Effector CD8-positive, alpha-beta T cell (primary cell): ENCODE results near the gene OSBPL7.
A peak's percentile ranks its signal among the peaks of the same experiment; 100 is the strongest.

ENCODE experiments used
- DNase-seq: peaks from one replicate; lab custom pipeline; 2025; lab: John Stamatoyannopoulos, UW

The OSBPL7 gene

DNA sequence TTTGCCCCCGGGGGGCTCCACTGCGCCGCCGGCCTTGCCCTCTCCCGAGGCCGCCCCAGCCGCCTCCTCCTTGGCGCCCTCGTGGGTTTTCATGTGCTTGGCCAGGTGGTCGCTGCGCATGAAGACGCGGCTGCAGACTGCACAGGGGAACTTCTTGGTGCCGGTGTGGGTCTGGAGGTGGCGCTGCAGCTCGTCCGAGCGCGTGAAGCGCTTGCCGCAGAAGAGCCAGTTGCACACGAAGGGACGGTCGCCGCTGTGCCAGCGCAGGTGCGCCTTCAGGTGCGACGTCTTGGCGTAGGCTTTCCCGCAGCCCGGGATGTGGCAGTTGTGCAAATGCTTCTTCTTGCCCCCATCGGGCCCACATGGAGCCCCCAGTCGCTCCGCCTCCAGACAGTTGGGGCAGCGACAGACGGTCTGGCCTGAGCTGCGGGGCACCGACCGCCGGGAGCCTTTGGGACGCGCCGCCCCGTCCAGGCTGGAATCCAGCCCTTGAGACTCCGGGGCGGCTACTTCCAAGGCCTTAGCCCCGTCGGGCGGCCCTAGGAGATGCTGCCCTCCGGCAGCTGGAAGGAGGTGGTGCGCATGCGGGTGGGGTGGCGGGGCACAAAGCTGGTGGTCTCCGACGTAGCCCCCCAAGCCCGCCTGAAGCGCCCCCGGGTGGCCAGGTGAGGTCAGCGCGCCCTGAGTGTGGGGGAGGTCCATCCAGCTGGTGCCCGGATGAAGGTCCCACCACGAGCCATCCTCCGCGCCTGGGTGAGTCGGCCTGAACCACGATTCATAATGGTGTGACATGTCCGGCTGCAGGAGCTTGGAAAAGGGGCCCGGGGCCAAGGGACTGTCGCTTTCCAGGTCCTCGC, 26.0 kb upstream of the OSBPL7 start:
- no peak for DNase-seq

- no peak for DNase-seq
These were observed 25.2 kb upstream of the OSBPL7 start for GRCh38 chr17:47846716-47847340.

DNA sequence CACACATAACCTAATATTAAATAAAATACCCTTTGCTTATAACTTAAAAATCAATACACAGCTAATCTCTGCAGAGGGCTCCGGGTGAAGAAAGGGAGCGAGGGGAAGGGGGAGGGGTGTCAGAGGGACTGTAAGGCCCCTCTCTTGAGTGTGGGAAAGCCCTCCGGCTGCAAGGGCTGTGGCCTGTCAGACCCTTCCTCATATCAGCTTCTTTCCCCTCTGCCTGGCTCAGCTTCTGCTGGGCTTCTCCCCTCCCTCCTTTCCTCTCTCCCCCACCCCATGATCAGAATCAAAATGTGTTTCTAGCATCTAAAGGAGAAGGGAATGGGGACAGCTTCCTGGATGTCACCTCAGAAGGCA, 24.1 kb upstream of the OSBPL7 start:
- DNase-seq = no peak

DNA sequence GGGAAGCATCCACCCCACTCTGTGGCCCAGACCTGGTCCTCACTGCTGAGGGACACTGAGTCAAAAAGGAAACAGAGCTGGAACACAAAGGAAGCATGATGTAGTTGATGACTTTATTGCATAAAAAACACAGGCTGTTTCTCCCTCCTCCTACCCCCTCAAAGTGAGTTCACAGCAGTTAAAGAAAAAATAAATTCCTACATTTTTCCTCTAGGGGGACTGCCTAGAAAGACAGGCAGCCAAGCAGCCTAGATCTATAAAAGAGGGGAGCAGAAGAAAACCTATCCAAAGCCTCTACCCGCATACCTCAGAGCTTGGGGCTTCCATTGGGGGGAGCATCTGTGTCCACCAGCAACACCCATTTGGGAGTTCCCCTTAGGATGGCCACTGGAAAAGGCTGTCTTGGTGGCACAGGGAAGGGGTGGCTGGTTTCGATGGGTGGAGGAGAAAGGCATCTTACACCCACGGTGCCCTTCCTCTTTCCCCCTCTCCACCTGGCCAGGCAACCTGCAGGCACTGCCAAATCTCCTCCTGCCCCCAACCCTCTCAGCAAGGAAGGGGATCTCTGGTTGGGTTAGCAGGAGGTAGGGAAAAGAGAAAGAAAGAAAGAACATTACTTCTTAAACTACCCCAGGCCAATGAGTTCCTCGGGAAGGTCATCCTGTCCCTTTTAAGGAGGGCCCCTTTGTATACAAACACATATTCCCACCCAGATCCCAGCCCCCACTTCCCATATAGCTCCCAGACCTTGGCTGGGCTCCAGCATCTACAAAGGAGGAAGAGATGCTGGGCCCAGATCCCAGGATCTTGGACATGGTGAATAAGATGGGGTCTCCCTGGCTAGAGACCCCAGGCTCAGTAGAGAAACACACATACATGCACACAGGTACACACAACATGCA, 23.5 kb upstream of the OSBPL7 start:
- no peak for DNase-seq

- DNase-seq = no peak
These were observed 22.6 kb upstream of the OSBPL7 start for GRCh38 chr17:47844227-47844626.

DNA sequence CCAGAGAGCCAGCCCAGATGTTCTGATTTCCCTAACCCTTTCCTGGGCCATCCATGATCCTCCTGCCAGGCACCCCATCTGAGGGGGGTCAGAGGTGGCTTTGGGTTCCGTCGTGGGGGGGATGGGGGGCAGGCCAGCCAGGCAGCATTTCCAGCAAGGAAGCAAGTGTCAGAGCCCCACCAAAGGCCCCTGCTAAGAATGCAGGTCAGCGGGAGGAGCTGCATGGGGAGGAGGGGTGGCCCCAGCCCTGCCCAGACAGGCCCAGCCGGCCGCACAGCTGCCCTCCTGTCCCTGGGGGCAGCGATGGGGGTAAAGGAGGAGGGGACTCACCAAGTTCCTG, 21.8 kb upstream of the OSBPL7 start:
- no peak for DNase-seq

GRCh38 chr17:47841488-47842291, 20.1 kb upstream of the OSBPL7 start:
- DNase-seq = no peak

- peak; percentile 76 for DNase-seq
These were observed 19.3 kb upstream of the OSBPL7 start, which contains the start of gene SCRN2 for GRCh38 chr17:47840742-47841487. TSS of gene SCRN2 (minus strand) at chr17:47841273. CDS start at chr17:47840843, 430 bp downstream.

DNA sequence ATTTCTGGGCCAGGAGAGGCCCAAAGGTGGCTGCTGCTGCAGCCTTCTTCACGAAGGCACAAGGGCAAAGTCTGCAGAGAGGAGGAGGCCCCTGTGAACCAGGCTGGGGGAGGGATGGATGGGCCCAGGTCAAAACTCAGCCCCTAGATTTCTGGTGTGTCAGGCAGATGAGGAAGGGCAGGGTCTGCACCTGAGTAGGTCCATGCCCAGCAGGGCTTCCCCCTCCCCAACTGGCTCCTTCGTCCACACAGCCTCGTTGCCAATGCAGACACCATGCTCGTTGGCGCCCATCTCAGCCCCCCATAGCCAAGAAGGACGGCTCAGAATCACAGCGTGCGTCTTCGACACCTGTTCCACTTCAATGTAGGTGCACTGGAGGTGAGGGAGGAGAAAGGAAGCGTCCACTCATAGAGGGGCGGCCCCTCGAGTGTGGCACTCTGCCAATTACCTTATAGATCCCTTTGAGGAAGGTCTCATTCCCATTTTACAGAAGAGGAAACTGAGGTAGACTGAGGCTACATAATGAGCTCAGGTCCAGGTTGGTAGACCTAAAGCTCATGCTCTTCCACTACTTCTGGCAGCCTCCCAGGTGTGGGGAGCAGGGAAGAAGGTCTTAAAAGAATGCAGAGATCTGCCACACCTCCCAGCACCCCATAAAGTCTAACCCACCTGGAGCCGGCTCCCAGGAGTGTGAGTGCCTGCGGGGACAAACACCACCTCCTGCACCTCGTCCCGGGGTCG, 18.6 kb upstream of the OSBPL7 start:
- DNase-seq = no peak

GRCh38 chr17:47839071-47839470, 17.5 kb upstream of the OSBPL7 start:
- no peak for DNase-seq

- no peak for DNase-seq
These were observed 17.0 kb upstream of the OSBPL7 start for GRCh38 chr17:47838636-47839035.

- DNase-seq = no peak
These were observed 15.9 kb upstream of the OSBPL7 start for GRCh38 chr17:47837401-47838039.

- no peak for DNase-seq
These were observed 15.0 kb upstream of the OSBPL7 start for GRCh38 chr17:47836601-47837000.

DNA sequence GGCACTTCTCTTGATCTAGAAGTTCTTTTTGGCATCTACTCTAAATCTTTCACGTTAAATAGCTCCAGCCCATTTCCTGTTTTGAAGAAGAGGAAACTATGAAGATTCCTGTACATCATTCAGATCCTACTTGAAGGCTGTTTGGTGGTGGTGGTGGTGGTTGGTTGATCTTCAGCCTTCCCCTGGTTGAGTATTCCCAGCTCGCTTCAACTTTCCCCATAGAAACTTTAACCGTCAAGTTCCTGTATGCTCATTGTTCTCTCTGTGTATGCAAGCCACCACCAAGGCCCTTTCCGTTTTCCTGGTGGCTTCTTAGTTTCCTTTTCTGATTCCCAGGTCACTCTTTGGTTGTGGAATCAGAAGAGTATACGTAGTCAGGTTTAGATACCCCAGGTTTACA, 13.2 kb upstream of the OSBPL7 start:
- DNase-seq = no peak

- no peak for DNase-seq
These were observed 10.3 kb upstream of the OSBPL7 start for GRCh38 chr17:47831934-47832327.

- DNase-seq = peak; percentile 84
These were observed 9.7 kb upstream of the OSBPL7 start, which contains the start of the genes LRRC46 and MRPL10 for GRCh38 chr17:47831003-47831933. TSS of gene LRRC46 (plus strand) at chr17:47831670. CDS start at chr17:47831990, 320 bp downstream. TSS of gene MRPL10 (minus strand) at chr17:47831541. CDS start at chr17:47831511, 30 bp downstream.

DNA sequence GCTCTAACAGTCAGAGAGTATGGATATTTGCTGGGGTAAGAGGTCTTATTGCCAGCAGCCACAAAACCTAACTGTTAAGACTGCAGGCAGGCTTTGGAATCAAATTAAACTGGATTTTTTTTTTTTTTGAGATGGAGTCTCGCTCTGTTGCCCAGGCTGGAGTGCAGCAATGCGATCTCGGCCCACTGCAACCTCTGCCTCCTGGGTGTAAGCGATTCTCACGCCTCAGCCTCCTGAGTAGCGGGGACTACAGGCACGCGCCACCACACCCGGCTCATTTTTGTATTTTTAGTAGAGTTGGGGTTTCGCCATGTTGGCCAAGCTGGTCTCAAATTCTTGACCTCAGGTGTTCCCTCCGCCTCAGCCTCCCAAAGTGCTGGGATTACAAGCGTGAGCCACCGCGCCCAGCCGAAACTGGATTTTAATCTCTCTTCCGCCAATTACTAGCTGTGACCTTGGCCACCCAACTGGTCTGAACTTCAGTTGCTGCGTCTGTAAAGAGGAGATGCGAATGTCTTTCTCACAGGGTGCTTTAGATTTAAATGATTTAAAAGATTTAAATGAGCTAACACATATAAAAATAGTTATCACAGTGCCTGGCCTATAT, 8.9 kb upstream of the OSBPL7 start:
- DNase-seq = no peak

DNA sequence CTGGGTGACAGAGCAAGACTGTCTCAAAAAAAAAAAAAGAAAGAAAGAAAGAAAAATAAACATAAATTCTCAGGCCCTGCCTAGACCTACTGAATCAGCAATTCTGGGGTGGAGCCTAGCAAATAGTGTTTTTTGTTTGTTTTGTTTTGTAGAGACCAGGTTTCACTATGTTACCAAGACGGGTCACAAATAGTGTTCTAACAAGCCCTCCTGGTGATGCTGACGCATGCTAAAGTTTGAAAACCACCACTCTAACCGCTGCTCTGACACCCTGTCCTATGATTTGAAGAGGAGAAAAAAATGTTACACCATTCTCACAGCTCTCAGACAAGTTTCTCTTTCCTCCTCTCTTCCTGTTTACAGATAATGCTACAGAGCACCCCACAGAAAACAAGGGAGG, 8.3 kb upstream of the OSBPL7 start:
- no peak for DNase-seq
